Activated CD8-positive, alpha-beta memory T cell treated with anti-CD3 and anti-CD28 coated beads, Interleukin-2, amount 50 U/mL, for 4 hours (primary cell): ENCODE results near the gene DIP2C.
"Not testable (repeated sequence)": the region's sequence is repeated elsewhere in the genome, so short reads cannot be mapped to it uniquely, and the experiment has no call there.

Source experiments
- DNase-seq: peaks from one replicate; pipeline ENCODE4 v3.0.0-alpha.2; 2020

DIP2C gene

DNA sequence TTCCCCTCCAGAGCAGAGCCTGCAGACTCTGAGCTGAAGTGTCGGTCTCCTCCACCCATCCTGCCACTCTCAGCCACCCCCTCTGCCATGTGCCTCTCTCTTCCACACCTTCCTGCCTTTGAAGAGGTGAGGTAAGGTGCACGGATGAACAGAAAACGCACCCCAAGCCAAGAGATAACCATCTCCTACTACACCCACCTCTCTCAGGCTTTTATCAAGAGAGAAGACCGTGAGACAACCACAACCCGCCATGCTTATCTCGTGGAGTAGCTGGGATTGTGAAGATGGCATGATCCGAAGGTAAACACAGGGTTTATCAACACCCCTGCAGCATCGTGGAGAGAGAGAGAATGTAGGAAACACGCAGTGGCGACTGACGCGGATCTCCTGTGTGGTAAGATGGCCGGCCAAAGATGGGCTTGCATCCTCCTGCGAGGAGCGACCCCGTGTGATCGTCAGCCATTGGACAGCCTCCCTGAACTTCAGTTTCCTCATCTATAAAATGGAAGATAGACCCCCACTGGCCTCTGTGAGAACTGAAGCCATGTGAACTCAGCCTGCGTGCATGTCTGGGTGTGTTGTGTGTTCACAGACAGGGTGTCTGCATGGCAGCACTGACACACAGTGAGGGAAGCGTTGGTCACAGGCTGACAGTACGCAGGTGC, 219.0 kb downstream of the DIP2C start:
- DNase-seq = peak; percentile 35

DNA sequence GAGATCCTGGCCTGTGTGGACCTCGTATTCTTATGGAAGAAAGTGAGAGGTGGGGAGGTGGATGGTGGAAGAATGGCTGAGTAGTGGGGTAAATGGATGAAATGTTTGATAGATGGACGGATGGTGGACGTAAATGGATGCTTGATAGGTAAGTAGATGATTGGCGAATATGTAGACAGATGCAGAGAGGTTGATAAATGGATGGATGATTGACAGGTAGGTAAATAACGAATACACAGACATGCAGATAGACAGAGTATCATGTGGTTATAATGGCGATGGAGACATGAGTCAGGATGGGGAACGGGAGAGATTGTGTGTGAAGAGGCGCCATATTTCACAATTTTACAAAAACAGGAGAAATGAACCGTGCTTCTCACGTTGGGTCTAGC, 219.5 kb downstream of the DIP2C start:
- no peak for DNase-seq

DNA sequence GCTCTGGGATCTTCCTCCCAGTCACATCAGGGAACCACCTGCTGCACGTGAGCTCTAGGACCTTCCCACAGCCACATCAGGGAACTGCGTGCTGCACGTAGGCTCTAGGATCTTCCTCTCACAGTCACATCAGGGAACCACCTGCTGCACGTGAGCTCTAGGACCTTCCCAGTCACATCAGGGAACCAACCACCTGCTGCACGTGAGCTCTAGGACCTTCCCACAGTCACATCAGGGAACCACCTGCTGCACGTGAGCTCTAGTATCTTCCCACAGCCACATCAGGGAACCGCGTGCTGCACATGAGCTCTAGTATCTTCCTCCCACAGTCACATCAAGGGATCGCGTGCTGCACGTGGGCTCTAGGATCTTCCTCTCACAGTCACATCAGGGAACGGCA, 229.7 kb downstream of the DIP2C start:
- no peak for DNase-seq

DNA sequence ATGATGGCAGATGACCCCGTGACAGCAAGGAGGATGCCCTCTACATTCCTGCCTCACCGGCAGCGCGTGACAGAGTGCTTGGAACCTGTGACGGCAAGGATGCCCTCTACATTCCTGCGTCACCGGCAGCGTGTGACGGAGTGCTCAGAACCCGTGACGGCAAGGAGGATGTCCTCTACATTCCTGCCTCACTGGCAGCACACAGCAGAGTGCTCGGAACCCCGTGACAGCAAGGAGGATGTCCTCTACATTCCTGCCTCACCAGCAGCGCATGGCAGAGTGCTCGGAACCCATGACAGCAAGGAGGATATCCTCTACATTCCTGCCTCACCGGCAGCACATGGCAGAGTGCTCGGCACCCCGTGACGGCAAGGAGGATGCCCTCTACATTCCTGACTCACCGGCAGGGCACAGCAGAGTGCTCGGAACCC, 231.0 kb downstream of the DIP2C start:
- DNase-seq = no peak

DNA sequence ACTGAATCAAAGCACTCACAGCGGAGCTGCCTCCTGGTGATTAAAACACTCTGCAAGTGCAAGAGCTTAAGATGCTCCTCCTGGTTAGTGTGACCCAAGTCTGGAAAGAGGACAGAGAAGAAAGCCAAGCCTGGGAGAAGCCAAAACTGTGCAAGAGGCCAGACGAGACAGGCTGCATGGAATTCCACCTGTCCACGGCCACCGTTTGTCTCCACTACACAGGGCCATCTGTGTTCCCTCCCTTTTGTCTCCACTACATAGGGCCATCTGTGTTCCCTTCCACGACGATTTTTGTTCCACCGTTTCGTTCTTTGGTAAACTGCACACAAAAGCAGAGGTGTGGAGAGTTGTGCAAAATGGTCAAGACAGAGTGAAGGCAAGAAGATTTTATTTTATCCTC, 233.0 kb downstream of the DIP2C start:
- no peak for DNase-seq

DNA sequence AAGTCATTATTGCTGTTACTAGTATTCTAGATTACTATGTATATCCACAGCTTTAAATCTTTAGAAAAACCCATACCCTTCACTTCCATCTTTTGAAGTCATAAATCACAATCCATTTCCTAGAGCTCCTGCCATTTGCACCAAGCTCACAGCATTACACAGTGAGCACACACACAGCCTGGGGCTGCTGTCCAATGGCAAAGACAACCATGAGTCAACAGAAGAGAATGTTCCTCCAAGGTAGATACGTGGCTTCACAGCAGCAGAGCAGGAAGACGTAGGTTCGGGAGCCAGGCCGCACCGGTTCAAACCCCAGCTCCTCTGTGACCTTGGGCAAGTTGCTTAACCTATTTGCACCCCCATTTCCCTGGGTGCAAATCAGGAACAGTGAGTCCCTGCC, 234.6 kb downstream of the DIP2C start:
- no peak for DNase-seq

DNA sequence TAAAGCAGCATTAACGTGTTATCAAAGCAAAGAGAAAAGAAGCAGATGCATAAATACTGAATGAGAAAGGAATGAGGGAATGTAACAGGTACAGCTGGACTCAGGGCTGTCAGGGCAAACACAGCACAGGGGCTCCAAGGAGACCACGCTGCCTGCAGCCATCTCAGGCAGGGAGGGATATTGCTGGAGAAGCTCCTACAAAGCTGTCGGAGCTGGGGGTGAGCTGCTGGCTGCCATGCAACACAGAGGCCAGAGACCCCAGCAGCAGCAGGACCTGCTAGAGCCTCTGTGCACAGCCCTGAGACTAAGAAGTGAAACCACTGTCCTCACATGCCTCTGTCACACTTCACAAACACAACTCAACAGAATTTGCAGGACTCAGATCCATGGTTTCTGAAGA, 235.8 kb downstream of the DIP2C start:
- DNase-seq = no peak

DNA sequence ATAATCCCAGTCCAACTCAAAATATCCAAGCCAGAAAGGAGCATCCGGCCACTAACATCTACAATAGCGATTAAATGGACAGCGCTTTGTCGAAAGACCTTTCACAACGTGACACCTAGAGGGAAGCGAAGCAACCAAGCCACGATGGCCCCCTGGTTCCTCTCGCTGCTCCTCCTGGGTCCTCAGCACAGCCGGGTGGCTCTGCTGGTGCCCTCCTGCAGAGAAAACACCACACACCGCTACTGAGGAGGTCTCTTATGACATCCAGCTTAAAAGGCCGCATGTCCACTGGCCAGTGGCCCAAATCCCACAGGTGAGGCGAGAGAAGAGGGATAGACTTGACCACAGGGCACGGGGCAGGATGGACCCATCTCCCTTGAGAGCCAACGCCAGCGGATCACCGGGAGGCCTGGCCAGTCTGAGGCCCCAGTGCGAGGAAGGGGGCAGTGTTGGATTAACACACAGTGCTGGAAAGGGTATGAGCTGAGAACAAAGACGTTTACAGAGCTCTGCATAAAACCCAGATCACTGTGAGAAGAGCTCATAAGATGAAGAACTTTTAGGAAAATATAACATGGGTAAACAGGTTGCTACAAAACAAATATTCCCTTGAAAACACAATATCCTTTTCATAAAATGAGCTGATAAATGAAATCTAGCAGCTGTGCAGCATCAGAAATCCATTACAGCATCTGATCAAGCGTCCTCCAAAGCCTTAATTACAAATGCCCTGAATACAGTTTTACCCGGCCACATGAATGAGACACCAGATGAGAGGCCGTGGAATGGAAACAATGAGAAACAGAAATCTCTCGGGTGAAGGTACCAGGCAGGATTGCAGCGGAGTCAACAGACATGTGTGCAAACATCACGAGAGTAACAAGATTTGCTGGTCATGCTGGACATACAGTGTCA, 236.7 kb downstream of the DIP2C start:
- DNase-seq = no peak

DNA sequence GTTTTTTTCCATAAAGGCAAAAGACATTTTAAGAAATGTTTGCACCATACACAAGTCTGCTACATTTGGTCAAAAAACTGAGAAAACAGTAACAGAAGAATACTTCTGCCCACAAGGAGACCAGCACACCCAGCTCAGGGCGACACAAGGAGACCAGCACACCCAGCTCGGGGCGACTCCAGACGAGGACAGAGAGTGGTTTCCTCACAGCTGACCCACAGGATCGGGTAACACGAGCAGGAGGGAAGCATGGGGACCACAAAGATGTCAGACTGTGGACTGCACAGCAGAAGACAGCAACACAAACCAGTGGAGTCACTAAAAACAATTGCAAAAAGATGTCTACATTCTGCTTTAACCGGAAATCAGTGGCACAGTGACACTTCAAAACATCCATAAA, 237.6 kb downstream of the DIP2C start:
- no peak for DNase-seq

DNA sequence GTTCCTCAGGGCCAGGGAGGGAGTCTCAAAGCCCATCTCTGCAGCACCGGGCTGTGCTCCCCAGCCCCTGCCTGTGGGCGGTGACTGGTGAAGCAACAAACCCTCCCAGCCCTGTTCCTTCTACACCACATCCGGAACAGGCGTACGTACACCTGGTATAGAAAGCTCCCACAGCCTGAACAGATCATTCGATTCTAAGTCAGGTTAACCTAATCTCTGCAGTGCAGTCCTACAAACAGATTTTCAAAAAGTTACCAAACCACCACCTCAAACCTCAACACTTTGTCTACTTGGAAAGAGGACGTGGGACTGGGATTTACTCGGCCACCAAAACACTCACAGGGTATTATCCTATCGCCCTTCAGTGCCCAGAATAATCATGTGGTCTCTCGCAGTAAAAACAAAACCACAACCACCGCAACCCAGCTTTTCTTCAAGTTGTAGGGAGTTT, 238.4 kb downstream of the DIP2C start:
- peak; percentile 56 for DNase-seq

DNA sequence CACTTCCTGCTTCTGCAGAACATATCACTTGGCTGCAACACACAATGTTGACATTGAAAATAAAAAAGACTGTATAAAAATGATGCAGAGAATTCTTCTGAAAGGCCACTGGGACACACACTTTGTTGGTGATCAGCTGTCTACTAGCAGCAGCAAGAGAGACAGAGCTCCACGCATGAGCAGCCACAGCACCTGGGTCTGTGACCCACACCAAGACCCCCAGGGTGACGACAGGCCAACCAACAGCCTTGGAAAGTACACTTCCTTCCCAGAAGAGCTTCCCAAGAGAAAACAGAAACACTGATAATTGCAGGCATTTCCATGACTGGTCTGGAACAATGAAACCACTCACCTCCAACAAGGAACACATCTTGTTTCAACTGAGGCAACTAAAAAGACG, 239.0 kb downstream of the DIP2C start:
- no peak for DNase-seq

DNA sequence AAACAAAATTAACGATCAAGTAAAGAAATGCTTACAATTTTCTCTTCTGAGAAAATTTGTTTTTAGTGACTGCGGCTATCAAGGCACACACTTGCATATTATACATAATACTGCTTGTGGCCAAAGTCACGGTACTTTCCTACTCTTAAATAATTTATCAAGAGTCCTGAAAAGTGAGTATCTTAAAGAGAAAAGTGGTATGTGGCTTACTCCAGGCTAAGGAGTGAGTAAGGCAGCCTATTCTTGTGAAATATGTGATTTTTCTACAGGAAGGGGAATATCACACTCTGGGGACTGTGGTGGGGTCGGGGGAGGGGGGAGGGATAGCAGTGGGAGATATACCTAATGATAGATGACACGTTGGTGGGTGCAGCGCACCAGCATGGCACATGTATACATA, 240.1 kb downstream of the DIP2C start:
- not testable (repeated sequence) for DNase-seq

DNA sequence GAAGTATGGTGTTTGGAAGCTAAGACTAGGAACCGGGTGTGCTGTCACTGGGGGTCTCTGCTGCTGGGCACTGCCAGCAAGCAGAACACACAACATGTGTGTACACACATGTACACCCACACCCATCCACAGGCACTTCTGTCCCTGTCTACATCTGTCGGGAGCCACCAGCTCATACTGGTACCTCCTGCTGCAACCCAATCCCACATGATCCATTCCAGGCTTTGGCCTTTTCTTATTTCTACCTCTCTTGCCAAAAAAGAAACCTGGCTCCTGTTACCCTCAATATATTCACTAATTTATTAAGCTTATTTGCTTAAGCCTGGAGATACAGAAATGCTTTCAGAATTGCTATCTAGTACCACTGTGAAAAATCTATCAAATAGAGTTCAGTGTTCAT, 246.0 kb downstream of the DIP2C start:
- DNase-seq = no peak

DNA sequence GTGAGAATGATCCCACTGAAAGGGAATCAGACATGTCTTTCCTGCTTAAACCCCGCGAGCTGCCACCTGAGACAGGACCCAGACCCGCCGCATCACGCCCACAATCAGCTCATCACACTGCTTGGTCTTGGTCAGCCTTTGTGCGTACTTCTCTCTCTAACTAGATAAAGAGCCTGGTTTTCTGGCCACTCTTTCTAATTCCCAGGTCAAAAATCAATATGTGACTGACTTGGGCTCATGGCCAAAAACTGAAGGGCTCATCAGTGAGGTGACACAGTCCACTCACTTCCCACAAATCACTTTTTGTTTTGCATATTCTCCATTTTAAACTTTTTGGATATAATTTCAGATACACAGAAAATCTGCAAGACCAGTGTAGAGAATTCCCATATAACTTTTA, 247.3 kb downstream of the DIP2C start:
- no peak for DNase-seq

DNA sequence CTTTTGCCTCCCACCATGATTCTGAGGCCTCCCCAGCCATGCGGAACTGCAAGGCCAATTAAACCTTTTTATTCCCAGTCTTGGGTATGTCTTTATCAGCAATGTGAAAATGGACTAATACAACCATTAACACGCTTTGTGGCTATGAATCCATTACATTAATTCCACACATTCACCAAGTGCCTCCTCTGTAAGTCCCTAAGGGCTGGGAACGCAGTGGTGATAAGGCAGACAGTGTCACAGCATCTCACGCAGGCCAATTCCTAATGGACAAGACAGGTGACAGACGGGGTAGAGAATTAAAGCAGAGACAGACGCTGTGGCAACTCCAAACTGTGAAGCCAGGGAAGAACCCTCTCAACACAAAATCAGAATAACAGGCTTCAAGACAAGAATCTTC, 247.8 kb downstream of the DIP2C start:
- no peak for DNase-seq

DNA sequence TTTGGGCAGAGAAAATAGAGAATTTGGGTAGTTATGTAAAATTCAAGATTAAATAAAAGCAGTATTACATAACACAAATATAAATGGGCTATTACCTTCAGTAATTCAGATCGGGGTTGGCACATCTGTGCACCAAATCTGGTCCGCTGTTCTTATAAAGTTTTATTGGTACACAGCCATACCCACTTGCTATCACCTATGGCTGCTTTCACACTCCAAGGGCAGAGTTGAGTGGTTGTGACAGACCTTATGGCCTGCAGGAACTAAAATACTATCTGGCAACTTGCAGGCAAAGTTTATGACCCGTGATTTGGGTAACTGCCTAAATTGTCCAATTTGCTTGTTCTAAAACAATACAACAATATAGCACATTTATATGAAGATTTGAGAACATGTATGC, 249.3 kb downstream of the DIP2C start:
- no peak for DNase-seq

DNA sequence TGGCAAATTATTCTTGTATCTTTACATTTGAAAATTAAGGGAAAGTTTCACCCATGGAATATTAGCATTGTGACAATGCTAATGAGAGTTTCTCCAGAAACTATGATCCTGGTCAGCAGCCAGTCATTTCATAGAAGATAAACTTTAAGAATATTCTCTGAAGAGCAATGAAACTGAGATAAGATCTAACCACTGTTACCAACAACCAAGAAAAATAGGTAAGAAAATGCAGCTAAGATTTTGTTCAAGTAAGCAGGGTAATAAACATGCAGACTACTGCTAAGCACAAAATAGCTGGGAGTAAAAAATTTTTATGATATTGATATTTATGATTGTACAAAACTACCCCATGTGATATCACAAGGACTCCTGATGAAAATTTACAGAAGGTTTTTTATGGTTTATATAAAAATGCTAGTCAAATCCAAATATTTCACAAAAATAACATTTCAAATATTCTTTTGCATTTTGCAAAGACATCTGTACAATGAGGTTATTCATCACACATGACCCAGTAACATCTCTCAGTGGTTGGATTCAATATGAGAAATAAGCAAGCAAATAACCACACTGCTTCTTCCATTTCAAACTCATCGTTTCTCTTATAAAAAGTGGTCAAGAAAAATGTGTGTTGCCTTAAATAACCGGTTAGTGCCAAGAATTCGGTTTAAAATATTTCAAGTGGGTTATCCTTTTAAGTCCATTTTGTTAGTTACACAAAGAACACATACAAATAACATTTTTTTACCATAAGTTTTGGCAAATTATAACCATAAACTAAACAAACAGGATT, 251.6 kb downstream of the DIP2C start:
- DNase-seq = no peak

DNA sequence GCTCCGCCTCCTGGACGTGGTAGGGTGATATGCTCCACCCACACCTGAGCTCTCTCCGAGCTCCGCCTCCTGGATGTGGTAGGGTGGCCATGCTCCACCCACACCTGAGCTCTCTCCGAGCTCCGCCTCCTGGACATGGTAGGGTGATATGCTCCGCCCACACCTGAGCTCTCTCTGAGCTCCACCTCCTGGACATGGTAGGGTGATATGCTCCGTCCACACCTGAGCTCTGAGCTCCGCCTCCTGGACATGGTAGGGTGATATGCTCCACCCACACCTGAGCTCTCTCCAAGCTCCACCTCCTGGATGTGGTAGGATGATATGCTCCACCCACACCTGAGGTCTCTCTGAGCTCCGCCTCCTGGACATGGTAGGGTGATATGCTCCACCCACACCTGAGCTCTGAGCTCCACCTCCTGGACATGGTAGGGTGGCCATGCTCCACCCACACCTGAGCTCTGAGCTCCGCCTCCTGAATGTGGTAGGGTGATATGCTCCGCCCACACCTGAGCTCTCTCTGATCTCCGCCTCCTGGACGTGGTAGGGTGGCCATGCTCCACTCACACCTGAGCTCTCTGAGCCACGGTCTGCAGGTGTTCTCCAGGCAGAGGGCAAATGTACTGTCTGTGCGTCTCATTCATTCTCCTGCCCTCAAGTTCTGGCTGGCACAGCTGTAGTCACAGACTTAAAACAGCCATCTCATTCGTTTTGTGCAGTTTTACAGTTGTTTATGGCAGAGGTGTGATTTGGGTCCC, 252.4 kb downstream of the DIP2C start:
- DNase-seq = no peak

DNA sequence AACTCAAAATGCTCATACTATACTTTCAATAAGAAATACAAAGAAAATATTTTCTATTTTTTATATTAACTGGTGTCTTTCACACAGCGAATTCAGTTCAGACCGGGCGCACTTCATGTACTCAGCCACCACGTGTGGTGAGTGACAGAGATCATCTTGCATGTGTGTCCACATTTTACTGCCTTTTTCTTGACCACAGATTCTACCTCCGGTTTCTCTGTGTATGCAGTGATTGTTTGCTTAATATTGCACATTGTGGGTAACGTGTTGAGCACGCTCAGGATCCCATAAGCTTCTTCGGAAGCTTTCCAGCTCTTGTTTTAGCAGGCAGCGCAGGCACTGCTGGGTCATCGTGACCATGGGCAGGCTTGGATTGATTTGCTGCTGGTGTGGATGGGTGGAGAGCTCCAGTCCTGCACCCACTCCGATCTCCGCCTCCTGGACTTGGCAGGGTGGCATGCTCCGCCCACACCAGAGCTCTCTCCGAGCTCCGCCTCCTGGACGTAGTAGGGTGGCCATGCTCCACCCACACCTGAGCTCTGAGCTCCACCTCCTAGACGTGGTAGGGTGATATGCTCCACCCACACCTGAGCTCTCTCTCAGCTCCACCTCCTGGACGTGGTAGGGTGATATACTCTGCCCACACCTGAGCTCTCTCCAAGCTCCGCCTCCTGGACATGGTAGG, 253.3 kb downstream of the DIP2C start:
- no peak for DNase-seq

DNA sequence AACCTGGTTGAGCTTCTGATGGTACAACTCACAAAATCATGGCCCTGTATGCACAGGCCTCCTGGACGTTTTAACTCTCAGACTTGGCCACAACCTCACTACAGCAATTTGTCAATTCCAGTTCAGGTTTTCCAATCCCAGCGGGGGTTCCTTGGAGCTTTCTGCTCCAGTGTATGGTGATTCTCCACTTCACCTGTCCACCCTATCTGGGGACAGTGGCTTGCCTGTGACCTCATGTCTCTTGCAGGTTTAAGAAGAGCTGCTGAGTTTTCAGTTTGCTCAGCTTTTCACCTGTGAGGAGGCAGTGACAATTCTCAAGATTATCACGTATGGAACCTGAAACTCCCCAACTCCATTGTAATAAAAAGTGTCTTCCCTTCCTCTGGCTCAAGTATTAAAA, 254.1 kb downstream of the DIP2C start:
- DNase-seq = no peak

DNA sequence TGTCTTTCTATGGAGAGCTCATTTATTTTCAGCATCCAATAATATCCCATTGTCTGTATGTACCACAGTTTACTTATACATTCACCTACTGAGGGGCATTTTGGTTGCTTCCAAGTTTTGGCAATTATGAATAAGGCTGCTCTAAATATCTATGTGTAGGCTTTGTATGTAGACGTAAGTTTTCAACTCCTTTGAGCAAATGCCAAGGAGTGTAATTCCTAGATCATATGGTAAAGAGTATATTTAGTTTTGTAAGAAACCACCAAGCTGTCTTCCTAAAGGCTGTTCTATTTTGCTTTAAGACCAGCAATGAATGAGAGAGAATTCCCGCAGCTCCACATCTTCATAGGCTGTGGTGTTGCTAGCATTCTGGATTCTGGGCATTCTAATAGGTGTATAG, 259.8 kb downstream of the DIP2C start:
- no peak for DNase-seq
